ENCODE results near the gene STK17B.

Gene STK17B

GRCh38 chr2:196183528-196184231, 12.3 kb upstream of the STK17B start:
- no peak for DNase-seq (ENCODE audit: low read depth)

- DNase-seq (ENCODE audit: low read depth), result no peak
Measured at GRCh38 chr2:196183172-196183473, 11.7 kb upstream of the STK17B start.

- DNase-seq (ENCODE audit: low read depth), result no peak
Measured at GRCh38 chr2:196182439-196183171, 11.2 kb upstream of the STK17B start.

GRCh38 chr2:196181484-196181883, 10.1 kb upstream of the STK17B start:
- DNase-seq (ENCODE audit: low read depth), result no peak

- no peak for DNase-seq (ENCODE audit: low read depth)
Measured at GRCh38 chr2:196177124-196177523, 5.7 kb upstream of the STK17B start.

GRCh38 chr2:196176142-196176738, 4.9 kb upstream of the STK17B start:
- no peak for DNase-seq (ENCODE audit: low read depth)

GRCh38 chr2:196174404-196174803, 3.0 kb upstream of the STK17B start:
- no peak for DNase-seq (ENCODE audit: low read depth)

GRCh38 chr2:196173505-196173904, 2.1 kb upstream of the STK17B start:
- no peak for DNase-seq (ENCODE audit: low read depth)

GRCh38 chr2:196172951-196173350, 1.6 kb upstream of the STK17B start:
- DNase-seq (ENCODE audit: low read depth), result no peak

- no peak for DNase-seq (ENCODE audit: low read depth)
Measured at GRCh38 chr2:196171946-196172345, 568 bp upstream of the STK17B start.

- DNase-seq (ENCODE audit: low read depth), result no peak
Measured at GRCh38 chr2:196170606-196171247, 651 bp downstream of the STK17B start.

- DNase-seq (ENCODE audit: low read depth), result no peak
Measured at GRCh38 chr2:196170213-196170605, 1.2 kb downstream of the STK17B start.

- DNase-seq (ENCODE audit: low read depth), result no peak
Measured at GRCh38 chr2:196169516-196169915, 1.9 kb downstream of the STK17B start.

- no peak for DNase-seq (ENCODE audit: low read depth)
Measured at GRCh38 chr2:196168181-196168580, 3.2 kb downstream of the STK17B start.

- no peak for DNase-seq (ENCODE audit: low read depth)
Measured at GRCh38 chr2:196167666-196168065, 3.7 kb downstream of the STK17B start.

- DNase-seq (ENCODE audit: low read depth), result no peak
Measured at GRCh38 chr2:196166876-196167275, 4.5 kb downstream of the STK17B start.

- DNase-seq (ENCODE audit: low read depth), result no peak
Measured at GRCh38 chr2:196165016-196165415, 6.4 kb downstream of the STK17B start.

- no peak for DNase-seq (ENCODE audit: low read depth)
Measured at GRCh38 chr2:196163285-196163684, 8.1 kb downstream of the STK17B start.

- DNase-seq (ENCODE audit: low read depth), result no peak
Measured at GRCh38 chr2:196162586-196163175, 8.7 kb downstream of the STK17B start.

GRCh38 chr2:196160946-196161345, 10.4 kb downstream of the STK17B start:
- no peak for DNase-seq (ENCODE audit: low read depth)

- DNase-seq (ENCODE audit: low read depth), result peak; percentile 88
Measured at GRCh38 chr2:196160101-196160500, 11.3 kb downstream of the STK17B start.

GRCh38 chr2:196159221-196159892, 12.0 kb downstream of the STK17B start:
- no peak for DNase-seq (ENCODE audit: low read depth)

All from non-pigmented ciliary epithelial cell (primary cell).